ENCODE data around the gene ALAS2. TPM values are rescaled to one million over a fixed set of nuclear protein-coding genes. Genes with fewer than 3 reads are reported as not detected.

ALAS2 gene
- polyA plus RNA-seq, 1 donor: 15.6 TPM

DNA sequence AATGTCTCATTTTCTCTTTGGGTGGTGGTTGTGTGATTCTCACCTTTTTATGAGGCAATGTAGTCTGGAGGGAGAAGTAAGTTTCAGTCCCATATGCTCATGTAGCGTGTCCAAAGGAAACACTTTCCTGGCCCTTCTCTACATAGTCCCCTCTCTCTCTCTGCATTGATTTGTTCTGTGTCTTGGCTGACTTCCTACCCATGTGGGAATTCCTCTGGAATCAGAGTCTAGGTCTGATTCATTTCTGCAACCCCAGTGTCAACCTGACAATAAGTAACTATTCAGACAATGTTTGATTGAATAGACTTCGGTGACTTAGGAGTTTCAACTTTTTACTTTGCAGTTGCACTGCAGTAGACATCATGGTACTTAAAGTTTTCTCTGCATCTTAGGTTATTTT, 2.7 kb upstream of the ALAS2 start:
- DNase-seq: peak in 1 of 2 donors; percentile 2
- no peak overlapping the region for H3K27ac ChIP-seq (ENCODE audit: low read length)
- H3K4me3 ChIP-seq (ENCODE audit: low read length): no peak overlapping the region

GRCh38 chrX:55029291-55029690, 1.5 kb downstream of the ALAS2 start:
- Histone ChIP-seq H3K36me3 (ENCODE audit: control insufficient read depth, insufficient read depth, low read length) (no peaks in the 10 kb centered on the region), H3K27ac (ENCODE audit: low read length) (no peak overlapping the region), H3K9me3 (ENCODE audit: control insufficient read depth, low read depth, low read length) (no peaks in the 10 kb centered on the region), H3K27me3 (ENCODE audit: control insufficient read depth, insufficient read depth, low read length) (no peaks in the 10 kb centered on the region), H3K4me3 (ENCODE audit: low read length) (no peak overlapping the region), H3K4me1 (ENCODE audit: control insufficient read depth, insufficient read depth, low read length) (no peaks in the 10 kb centered on the region)
- no CpG with 5 or more reads among the region's 2 CpGs for WGBS (ENCODE audit: insufficient coverage, low lambda C conversion rate)
- no peak for DNase-seq

More for the DNA sequence above, 2.7 kb upstream of the ALAS2 start:
- no peaks in the 10 kb centered on the region for H3K27me3 ChIP-seq (ENCODE audit: control insufficient read depth, insufficient read depth, low read length)
- no peaks in the 10 kb centered on the region for H3K36me3 ChIP-seq (ENCODE audit: control insufficient read depth, insufficient read depth, low read length)
- no peaks in the 10 kb centered on the region for H3K4me1 ChIP-seq (ENCODE audit: control insufficient read depth, insufficient read depth, low read length)
- WGBS (ENCODE audit: insufficient coverage, low lambda C conversion rate): no CpG with 5 or more reads among the region's 2 CpGs
- no peaks in the 10 kb centered on the region for H3K9me3 ChIP-seq (ENCODE audit: control insufficient read depth, low read depth, low read length)

DNA sequence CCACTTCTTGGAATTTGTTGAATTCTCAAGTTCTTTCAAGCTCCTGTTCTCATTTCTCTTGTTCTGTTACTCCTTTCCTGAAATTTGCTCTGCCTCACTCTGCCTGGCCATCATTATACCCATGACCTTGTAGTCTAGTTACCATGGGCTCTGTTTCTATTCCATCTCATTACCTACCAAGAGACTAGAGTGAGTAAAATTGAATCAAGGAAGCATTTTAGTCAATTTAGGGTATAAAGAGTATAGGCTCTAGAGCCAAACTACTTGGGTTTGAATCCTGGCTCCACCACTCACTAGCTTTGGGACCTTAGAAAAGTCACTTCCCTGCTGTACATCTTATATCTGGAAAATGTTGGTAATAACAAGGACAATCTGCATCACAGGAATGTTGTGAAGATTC, 2.2 kb downstream of the ALAS2 start:
- H3K36me3 ChIP-seq (ENCODE audit: control insufficient read depth, insufficient read depth, low read length): no peaks in the 10 kb centered on the region
- no peaks in the 10 kb centered on the region for H3K4me1 ChIP-seq (ENCODE audit: control insufficient read depth, insufficient read depth, low read length)
- no peaks in the 10 kb centered on the region for H3K9me3 ChIP-seq (ENCODE audit: control insufficient read depth, low read depth, low read length)
- H3K27me3 ChIP-seq (ENCODE audit: control insufficient read depth, insufficient read depth, low read length): no peaks in the 10 kb centered on the region
- DNase-seq: no peak
- no peak overlapping the region for H3K27ac ChIP-seq (ENCODE audit: low read length)
- H3K4me3 ChIP-seq (ENCODE audit: low read length): no peak overlapping the region

- Histone ChIP-seq H3K4me1 (ENCODE audit: control insufficient read depth, insufficient read depth, low read length) (no peaks in the 10 kb centered on the region), H3K4me3 (ENCODE audit: low read length) (no peak overlapping the region), H3K27me3 (ENCODE audit: control insufficient read depth, insufficient read depth, low read length) (no peaks in the 10 kb centered on the region), H3K9me3 (ENCODE audit: control insufficient read depth, low read depth, low read length) (no peaks in the 10 kb centered on the region), H3K27ac (ENCODE audit: low read length) (no peak overlapping the region), H3K36me3 (ENCODE audit: control insufficient read depth, insufficient read depth, low read length) (no peaks in the 10 kb centered on the region)
- WGBS (ENCODE audit: insufficient coverage, low lambda C conversion rate): no CpG with 5 or more reads among the region's 4 CpGs
- DNase-seq: no peak
Measured at GRCh38 chrX:55028040-55028439, 2.7 kb downstream of the ALAS2 start.

GRCh38 chrX:55026840-55027239, 3.9 kb downstream of the ALAS2 start:
- Histone ChIP-seq H3K9me3 (ENCODE audit: control insufficient read depth, low read depth, low read length) (no peaks in the 10 kb centered on the region), H3K27ac (ENCODE audit: low read length) (no peak overlapping the region), H3K4me3 (ENCODE audit: low read length) (no peak overlapping the region), H3K36me3 (ENCODE audit: control insufficient read depth, insufficient read depth, low read length) (no peaks in the 10 kb centered on the region), H3K27me3 (ENCODE audit: control insufficient read depth, insufficient read depth, low read length) (no peaks in the 10 kb centered on the region), H3K4me1 (ENCODE audit: control insufficient read depth, insufficient read depth, low read length) (no peaks in the 10 kb centered on the region)
- no CpG with 5 or more reads among the region's 2 CpGs for WGBS (ENCODE audit: insufficient coverage, low lambda C conversion rate)
- DNase-seq: no peak

DNA sequence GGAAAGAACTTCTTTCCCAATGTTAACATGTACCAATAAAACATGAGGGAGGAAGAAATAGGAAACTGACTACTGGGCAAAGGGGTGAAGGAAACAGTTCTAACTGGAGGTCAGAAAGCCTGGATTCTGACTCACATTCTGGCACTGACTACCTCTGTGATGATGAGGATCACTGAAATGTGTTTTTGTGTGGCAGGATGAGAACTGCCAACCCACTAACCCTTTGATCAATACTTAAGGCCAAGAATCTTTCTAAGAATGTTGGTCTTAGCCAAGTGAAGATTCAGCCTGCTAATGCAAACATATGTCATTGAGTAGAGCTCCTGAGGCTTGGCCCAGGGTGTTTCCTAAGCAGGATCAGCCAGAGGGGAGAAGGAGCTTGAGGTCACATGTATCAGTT, 4.6 kb downstream of the ALAS2 start:
- Histone ChIP-seq H3K4me3 (ENCODE audit: low read length) (no peak overlapping the region), H3K4me1 (ENCODE audit: control insufficient read depth, insufficient read depth, low read length) (no peaks in the 10 kb centered on the region), H3K27me3 (ENCODE audit: control insufficient read depth, insufficient read depth, low read length) (no peaks in the 10 kb centered on the region), H3K9me3 (ENCODE audit: control insufficient read depth, low read depth, low read length) (no peaks in the 10 kb centered on the region), H3K36me3 (ENCODE audit: control insufficient read depth, insufficient read depth, low read length) (no peaks in the 10 kb centered on the region), H3K27ac (ENCODE audit: low read length) (no peak overlapping the region)
- DNase-seq: no peak

- Histone ChIP-seq H3K27me3 (ENCODE audit: control insufficient read depth, insufficient read depth, low read length) (no peaks in the 10 kb centered on the region), H3K4me1 (ENCODE audit: control insufficient read depth, insufficient read depth, low read length) (no peaks in the 10 kb centered on the region), H3K4me3 (ENCODE audit: low read length) (no peak overlapping the region), H3K9me3 (ENCODE audit: control insufficient read depth, low read depth, low read length) (no peaks in the 10 kb centered on the region), H3K36me3 (ENCODE audit: control insufficient read depth, insufficient read depth, low read length) (no peaks in the 10 kb centered on the region), H3K27ac (ENCODE audit: low read length) (no peak overlapping the region)
- WGBS (ENCODE audit: insufficient coverage, low lambda C conversion rate): no CpG with 5 or more reads among the region's 4 CpGs
- no peak for DNase-seq
Measured at GRCh38 chrX:55014897-55015299, 15.9 kb downstream of the ALAS2 start.

DNA sequence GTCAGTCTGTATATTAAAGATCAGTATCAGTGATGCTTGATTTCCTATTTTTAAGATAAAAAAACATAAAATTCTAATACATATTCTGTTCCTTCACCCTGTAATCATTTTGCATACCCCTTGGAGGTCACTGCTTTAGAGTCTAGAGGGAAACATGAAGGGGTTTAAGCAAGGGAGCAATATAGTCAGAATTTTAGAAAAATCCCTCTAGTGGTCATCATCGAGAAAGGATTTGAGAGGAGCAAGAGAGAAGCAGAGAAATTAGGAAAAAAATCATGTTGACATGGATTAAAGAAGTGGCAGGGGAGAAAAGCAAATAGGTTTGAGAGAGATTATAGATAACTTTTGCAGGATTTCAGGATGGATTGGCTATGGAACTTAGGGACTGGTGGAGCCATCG, 19.5 kb downstream of the ALAS2 start:
- no CpG with 5 or more reads among the region's 2 CpGs for WGBS (ENCODE audit: insufficient coverage, low lambda C conversion rate)

GRCh38 chrX:55008571-55009358, 22.0 kb downstream of the ALAS2 start:
- Histone ChIP-seq H3K36me3 (ENCODE audit: control insufficient read depth, insufficient read depth, low read length) (peaks cover 30% of the 10 kb centered on the region), H3K4me1 (ENCODE audit: control insufficient read depth, insufficient read depth, low read length) (peaks cover 11% of the 10 kb centered on the region), H3K27ac (ENCODE audit: low read length) (peak overlapping the region; percentile 95), H3K9me3 (ENCODE audit: control insufficient read depth, low read depth, low read length) (no peaks in the 10 kb centered on the region), H3K27me3 (ENCODE audit: control insufficient read depth, insufficient read depth, low read length) (no peaks in the 10 kb centered on the region), H3K4me3 (ENCODE audit: low read length) (no peak overlapping the region)
- DNase-seq: peak in 1 of 2 donors; percentile 18
- no CpG with 5 or more reads among the region's 9 CpGs for WGBS (ENCODE audit: insufficient coverage, low lambda C conversion rate)

More for the DNA sequence above, 19.5 kb downstream of the ALAS2 start:
- Histone ChIP-seq H3K27ac (ENCODE audit: low read length) (no peak overlapping the region), H3K9me3 (ENCODE audit: control insufficient read depth, low read depth, low read length) (no peaks in the 10 kb centered on the region), H3K27me3 (ENCODE audit: control insufficient read depth, insufficient read depth, low read length) (no peaks in the 10 kb centered on the region), H3K36me3 (ENCODE audit: control insufficient read depth, insufficient read depth, low read length) (peaks cover 7% of the 10 kb centered on the region), H3K4me3 (ENCODE audit: low read length) (no peak overlapping the region), H3K4me1 (ENCODE audit: control insufficient read depth, insufficient read depth, low read length) (peaks cover 11% of the 10 kb centered on the region)
- no peak for DNase-seq

GRCh38 chrX:55007656-55008055, 23.1 kb downstream of the ALAS2 start:
- no peaks in the 10 kb centered on the region for H3K9me3 ChIP-seq (ENCODE audit: control insufficient read depth, low read depth, low read length)
- WGBS (ENCODE audit: insufficient coverage, low lambda C conversion rate): no CpG with 5 or more reads among the region's 6 CpGs
- peak; percentile 83 to 91 for DNase-seq
- H3K4me1 ChIP-seq (ENCODE audit: control insufficient read depth, insufficient read depth, low read length): peaks cover 11% of the 10 kb centered on the region
- H3K36me3 ChIP-seq (ENCODE audit: control insufficient read depth, insufficient read depth, low read length): peaks cover 41% of the 10 kb centered on the region
- peak overlapping the region; percentile 95 for H3K27ac ChIP-seq (ENCODE audit: low read length)
- H3K27me3 ChIP-seq (ENCODE audit: control insufficient read depth, insufficient read depth, low read length): no peaks in the 10 kb centered on the region
- H3K4me3 ChIP-seq (ENCODE audit: low read length): no peak overlapping the region

Measured in large intestine (tissue), 3 donors.